T47D (cell line): ENCODE results near the gene GBP2.
"Not testable (repeated sequence)": the region's sequence is repeated elsewhere in the genome, so short reads cannot be mapped to it uniquely, and the experiment has no call there.

Experiments
- DNase-seq, 2 experiments: peaks; one replicate each; pipeline versions ENCODE4 v3.0.0 to v3.0.0-alpha.2; 2011 to 2012; ENCODE audit warnings: low read depth in 1 of 2, low spot score in 1 of 2
- JUND ChIP-seq: IDR thresholded peaks from 2 replicates; pipeline ENCODE4 v1.6.1; 2012; ENCODE audit warnings: low read depth
- in situ Hi-C: cut with HindIII; loops from 2 replicates; pipeline ENCODE4 v1.10.0; 2016; ENCODE audit warnings: low sequenced_read_pairs, low pct_unique_long_range_greater_than_20kb

The GBP2 gene

DNA sequence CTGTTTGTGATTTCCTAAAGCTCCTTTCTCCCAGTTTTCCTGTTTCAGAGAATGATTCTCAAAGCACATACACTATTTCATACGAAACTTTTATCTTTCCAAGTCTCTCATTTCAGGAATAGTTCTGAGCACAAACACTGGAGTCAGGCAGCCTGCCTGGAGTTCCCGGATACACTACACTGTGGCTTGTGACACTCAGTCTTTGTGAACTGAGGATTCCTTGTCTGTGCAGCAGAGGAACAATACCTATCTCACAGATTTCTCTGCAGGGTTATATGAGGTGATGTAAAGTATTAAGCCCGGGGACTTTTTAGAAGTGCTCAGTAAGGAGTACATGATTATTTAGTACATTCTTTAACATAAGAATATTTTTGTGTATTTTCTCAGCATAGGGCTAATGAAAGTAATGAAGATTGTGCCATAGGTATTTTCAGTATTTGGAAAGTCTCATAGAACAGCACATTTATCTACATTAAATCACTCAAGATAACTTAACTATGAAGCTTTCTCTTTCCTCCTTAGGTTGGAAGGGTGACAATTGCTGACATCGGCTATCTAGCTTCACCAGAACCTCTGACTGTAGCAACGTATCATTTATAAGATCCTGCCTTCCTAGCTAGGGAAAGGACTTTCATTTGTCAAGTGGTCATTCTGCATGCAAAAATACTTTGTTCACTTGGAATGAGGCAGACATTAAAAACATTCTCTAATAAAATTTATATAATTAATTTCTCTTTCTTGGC is 12.9 kb downstream of the GBP2 start:
- no peak for DNase-seq
- in situ Hi-C loops, result no loop called here
- no peak for TF ChIP-seq JUND

DNA sequence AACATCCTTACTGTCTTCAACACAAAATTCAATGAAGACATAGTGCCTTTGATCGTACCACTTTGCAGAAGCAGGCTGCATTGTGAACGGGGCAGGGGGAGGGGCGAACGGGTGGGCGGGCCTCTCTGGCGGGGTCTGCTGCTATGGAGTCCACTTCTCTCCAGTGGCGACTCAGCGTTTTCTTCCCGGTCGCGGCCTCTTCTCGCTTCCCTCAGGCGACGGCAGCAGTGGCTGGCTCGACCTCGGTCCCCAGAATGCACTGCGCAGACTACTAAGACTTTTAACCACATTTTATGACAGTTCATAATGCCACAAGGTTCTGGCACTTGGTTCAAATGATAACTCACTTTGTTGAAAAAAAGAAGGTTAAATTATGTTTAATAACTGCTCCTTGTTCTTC is 21.2 kb downstream of the GBP2 start:
- DNase-seq, result no peak
- no peak for TF ChIP-seq JUND
- in situ Hi-C loops, result no loop called here

DNA sequence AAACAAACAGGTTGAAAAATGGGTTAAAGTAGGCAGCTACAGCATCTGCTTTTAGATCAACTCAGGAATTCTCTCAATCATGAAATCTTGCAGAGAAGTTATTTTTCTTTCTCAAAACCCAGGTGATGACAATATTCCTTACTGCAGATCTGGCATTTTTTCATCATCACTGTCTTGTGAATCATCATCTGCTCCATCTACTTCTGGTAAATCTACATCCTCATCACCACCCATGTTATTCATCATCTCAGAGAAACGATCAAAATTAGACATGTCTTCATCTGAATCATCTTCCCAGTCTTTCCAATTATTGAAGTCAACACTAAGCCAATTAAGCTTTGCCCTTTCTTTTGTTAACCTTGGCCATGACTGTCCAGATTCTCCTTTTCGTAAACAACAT is 21.8 kb downstream of the GBP2 start:
- in situ Hi-C loops, result no loop called here
- DNase-seq, result no peak
- no peak for TF ChIP-seq JUND

- in situ Hi-C loops, result no loop called here
- TF ChIP-seq JUND, result no peak
- DNase-seq, result no peak
These were observed 23.9 kb downstream of the GBP2 start for GRCh38 chr1:89102021-89102420.

GRCh38 chr1:89100412-89100811 is 25.5 kb downstream of the GBP2 start:
- no peak for TF ChIP-seq JUND

DNA sequence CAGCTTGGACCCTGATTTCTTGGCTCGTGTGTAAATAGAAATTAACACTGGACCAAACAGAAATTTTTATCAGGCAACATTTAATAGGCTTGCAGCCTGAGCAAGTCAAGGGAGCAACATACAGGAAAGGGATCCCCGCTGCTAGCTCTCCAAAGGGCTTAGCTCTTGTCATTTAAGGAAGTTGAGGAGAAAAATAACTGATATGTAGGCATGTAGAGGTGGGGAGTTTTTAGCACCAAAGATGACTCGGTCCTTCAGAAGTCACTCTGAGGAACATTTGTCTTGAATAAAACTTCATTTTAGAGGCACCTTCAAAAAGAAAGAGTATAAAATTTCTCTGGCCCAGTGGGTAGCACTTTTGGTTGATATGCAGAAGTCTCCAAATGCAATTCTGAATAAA is 27.1 kb downstream of the GBP2 start:
- in situ Hi-C loops, result no loop called here
- no peak for TF ChIP-seq JUND
- no peak for DNase-seq

More at GRCh38 chr1:89100412-89100811, 25.5 kb downstream of the GBP2 start:
- in situ Hi-C loops, result no loop called here
- DNase-seq, result no peak

DNA sequence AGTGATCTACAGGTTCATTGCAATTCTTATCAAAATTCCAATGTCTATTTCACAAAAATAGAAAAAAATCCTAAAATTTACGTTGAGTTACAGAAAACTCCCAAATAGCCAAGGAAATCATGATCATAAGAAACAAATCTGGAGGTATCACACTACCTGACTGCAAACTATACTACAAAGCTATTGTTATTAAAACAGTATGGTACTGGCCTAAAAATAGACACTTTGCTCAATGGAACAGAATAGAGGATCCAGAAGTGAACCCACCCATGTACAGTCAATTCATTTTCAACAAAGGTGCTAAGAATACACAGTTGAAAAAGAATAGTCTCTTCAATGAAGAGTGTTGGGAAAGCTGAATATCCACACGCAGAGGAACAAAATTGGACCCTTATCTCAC is 30.2 kb downstream of the GBP2 start:
- no peak for DNase-seq
- no peak for TF ChIP-seq JUND
- in situ Hi-C loops, result no loop called here

- in situ Hi-C loops, result no loop called here
- TF ChIP-seq JUND, result no peak
- DNase-seq, result no peak
These were observed 36.0 kb downstream of the GBP2 start for GRCh38 chr1:89089962-89090361.

- TF ChIP-seq JUND, result no peak
- in situ Hi-C loops, result no loop called here
- DNase-seq, result no peak
These were observed 37.3 kb downstream of the GBP2 start for GRCh38 chr1:89088572-89088971.

DNA sequence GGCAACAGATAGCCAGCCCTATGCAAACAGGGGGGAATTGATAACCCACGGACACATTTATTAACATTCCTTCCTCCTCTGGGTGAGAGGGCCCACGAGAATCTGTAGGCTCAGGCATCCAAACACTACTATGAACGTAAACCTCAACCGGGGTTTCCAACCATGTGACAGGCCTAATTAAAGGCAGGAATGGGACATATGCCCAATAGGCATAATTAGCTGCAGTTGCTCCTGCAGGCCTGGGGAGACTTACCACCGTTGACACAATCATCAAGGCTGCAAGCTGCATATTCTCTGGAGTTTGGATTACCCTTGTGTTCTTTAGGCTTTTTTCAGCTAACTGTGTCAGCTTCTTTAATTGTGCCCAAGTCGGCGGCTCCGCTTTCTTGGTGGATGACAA is 38.7 kb downstream of the GBP2 start:
- in situ Hi-C loops, result no loop called here
- TF ChIP-seq JUND, result no peak

GRCh38 chr1:89085781-89086180 is 40.1 kb downstream of the GBP2 start:
- no peak for TF ChIP-seq JUND
- DNase-seq, result peak; percentile 36 to 76
- in situ Hi-C loops, result no loop called here

More for the DNA sequence above, 38.7 kb downstream of the GBP2 start:
- DNase-seq, result no peak

DNA sequence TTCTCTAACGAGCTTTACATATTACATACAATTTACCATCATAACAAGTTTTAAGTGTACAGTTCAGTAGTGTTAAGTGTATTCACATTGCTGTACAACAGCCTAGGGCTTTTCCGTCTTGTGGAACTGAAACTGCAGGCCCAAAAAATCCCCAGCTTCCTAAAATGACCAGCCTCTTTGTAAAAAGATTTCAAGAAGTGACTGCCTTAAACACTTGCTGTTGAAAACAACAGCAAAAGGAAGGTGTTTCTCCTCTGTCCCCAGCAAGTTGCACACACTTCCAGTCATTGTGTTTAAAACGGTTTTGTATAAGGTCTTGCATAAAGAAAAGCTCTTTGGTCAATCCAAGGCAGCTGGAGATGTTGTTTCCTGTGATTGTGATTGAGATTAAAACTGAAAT is 44.9 kb downstream of the GBP2 start:
- no peak for DNase-seq
- in situ Hi-C loops, result no loop called here
- TF ChIP-seq JUND, result no peak

GRCh38 chr1:89080068-89080467 is 45.8 kb downstream of the GBP2 start:
- DNase-seq, in situ Hi-C loops: not testable (repeated sequence)

DNA sequence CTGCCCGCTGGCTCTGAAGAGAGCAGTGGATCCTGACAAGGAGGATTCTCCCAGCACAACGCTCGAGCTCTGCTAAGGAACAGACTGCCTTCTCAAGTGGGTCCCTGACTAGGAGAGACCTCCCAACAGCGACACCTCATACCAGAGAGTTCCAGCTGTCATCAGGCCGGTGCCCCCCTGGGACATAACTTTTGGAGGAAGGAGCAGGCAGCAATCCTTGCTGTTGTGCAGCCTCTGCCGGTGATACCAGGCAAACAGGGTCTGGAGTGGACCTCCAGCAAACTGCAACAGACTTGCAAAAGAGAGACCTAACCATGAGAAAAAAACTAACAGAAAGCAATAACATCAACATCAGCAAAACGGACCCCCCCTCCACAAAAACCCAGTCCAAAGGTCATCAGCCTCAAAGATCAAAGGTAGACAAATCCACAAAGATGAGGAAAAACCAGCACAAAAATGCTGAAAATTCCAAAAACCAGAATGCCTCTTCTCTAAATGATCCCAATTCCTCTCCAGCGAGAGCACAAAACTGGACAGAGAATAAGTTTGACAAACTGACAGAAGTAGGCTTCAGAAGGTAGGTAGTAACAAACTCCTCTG is 53.3 kb downstream of the GBP2 start:
- DNase-seq, in situ Hi-C loops: not testable (repeated sequence)
